GM19468 (cell line): ENCODE data around the gene LIPC.

ENCODE experiments used
- ATAC-seq: cut with Tn5 transposase; IDR thresholded peaks from one replicate; pipeline ENCODE4 v1.9.1; 2021; ENCODE audit warnings: mild to moderate bottlenecking, moderate library complexity, moderate number of reproducible peaks; ENCODE audit not compliant: unreplicated experiment; ENCODE audit errors: extremely low read depth

Gene LIPC

DNA sequence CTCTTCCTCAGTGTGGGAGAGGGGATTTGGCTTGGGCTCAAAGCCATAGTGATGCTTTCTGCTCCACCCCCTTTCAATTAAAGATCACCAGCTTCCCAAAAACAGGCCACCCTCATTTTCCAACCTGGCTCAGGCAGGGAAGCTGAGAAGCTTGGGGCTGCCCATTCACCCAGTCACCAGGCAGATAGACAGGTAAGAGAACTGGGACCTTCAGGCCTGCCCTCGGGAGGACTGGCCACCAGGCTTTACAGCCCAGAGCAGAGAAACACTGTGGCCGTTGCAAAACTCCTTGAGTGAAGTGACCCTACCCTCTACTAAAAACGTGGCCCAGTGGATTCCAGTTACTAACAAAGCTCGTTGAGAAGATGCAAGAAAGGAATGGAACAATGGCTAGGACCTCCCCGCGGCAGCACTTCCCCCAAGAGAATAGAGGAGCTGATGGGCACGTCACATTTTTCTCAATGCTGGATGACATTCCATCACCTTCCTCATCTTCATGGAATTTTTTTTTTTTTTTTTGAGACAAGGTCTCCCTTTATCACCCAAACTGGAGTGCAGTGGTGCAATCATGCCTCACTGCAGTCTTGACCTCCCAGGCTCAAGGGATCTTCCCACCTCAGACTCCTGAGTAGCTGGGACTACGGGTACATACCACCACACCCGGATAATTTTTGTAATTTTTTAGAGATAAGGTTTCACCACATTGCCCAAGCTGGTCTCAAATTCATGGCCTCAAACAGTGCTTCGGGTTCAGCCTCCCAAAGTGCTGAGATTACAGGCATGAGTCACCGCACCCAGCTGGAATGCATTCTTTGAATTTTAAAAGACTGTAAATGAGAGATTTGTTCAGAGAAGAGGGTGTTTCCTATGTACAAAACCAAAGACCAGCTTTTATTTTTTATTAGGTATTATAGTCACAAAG lies 37.9 kb downstream of the LIPC start:
- no peak for ATAC-seq

DNA sequence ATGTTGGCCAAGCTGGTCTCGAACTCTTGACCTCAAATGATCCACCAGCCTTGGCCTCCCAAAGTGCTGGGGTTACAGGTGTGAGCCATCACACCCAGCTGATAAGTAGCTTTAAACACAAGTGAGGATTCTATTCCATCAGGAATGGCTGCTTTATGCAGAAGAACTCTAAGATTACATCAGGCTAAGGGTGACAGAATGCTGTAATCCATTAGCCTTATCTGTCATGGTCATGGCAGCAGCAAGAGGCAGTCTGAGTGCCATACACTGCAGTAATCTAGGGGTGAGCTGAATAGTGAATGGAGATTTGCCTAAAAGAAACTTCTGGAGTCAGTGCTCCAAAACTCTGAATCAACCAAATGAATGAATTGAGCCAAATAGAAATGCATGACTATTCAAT lies 39.6 kb downstream of the LIPC start:
- ATAC-seq, result no peak

DNA sequence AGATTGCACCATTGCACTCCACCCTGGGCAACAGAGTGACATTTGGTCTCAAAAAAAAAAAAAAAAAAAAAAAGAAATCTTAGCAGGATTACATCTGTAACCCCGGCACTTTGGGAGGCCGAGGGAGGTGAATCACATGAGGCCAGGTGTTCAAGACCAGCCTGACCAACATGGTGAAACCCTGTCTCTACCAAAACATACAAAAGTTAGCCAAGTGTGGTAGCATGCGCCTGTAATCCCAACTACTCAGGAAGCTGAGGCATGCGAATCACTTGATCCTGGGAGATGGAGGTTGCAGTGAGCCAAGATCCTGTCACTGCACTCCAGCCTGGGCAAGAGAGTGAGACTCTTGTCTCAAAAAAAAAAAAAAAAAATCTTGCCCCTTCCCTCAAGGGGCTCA lies 40.4 kb downstream of the LIPC start:
- ATAC-seq, result no peak

DNA sequence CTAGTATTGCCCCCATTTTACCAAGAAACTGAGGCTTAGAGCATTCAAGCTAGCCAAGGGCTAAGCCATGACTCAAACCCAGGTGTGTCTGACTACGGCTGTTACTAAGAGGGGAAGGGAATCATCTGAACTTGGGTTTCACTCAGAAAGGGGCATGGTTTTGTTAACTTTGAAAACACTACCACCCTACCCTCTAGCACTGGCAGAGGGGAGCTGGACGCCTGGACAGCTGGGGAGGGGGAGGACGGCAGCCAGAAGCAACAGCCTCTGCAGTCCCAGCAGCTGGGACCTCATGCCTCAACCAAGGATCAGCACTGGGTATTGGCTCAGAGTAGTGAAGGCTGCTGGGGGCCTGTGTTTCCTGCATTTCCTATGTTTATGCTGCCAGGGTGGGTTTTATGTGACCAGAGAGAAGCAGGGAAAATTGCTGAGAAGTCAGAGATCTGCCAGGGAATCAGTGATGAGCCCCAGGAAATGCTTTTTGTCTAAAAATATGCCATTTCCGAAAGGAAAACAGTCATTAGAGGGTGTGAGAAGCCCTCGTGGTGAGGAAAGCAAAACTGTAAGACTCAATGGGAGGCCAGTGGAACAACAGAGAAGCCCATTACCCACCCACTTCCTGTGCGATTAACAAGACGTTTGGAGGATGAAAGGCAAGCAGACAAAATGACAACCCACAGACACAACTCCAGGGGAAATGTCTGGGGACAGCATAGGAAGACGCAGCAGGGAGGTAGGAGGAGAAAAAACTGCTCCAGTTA lies 41.2 kb downstream of the LIPC start:
- no peak for ATAC-seq

DNA sequence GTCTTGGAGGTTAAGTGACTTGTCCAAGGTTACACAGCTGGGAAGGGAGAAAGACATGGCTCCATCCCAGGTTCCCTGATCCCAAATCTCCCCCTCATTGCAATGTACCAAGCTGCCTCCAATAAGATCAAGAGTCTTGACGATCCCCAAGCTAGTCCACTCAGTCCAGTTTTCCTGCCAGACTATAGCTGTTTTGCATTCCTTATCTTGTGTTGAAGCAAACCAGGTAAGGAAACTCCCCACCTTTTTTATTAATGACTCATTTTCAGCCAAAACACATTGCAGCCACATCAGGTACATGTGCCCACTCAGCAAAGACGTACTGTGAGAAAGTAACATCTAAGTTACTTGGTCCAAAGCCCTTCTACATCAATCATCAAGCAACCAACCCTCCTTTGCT lies 41.9 kb downstream of the LIPC start:
- ATAC-seq, result no peak

DNA sequence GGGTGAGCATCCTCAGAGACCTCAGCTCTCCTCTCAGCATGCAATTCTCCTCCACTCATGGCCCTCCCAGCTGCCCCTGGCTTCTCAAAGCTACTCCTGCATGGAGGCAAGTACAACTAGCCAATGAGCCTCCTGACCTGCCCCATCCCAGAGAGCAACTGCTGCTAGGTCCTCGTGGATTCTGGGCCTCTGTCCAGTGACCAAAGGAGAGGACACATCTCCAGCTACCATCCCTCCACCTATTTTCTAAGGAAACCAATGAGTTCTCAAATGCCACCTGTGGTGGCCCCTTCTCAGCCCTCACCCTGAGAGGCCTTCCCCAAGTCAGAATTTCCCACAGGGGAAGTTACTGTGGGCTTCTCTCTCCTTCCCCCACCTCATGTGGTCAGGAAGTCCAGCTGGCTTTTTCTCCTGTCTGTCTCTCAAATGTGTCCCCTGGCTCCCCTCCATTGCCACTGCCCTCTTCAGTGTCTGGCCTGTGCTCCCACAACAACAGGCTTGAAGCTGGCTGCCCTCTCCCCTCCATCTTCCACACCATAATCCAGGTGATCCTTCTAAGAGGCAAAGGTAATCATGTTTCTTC lies 43.0 kb downstream of the LIPC start:
- ATAC-seq, result no peak

DNA sequence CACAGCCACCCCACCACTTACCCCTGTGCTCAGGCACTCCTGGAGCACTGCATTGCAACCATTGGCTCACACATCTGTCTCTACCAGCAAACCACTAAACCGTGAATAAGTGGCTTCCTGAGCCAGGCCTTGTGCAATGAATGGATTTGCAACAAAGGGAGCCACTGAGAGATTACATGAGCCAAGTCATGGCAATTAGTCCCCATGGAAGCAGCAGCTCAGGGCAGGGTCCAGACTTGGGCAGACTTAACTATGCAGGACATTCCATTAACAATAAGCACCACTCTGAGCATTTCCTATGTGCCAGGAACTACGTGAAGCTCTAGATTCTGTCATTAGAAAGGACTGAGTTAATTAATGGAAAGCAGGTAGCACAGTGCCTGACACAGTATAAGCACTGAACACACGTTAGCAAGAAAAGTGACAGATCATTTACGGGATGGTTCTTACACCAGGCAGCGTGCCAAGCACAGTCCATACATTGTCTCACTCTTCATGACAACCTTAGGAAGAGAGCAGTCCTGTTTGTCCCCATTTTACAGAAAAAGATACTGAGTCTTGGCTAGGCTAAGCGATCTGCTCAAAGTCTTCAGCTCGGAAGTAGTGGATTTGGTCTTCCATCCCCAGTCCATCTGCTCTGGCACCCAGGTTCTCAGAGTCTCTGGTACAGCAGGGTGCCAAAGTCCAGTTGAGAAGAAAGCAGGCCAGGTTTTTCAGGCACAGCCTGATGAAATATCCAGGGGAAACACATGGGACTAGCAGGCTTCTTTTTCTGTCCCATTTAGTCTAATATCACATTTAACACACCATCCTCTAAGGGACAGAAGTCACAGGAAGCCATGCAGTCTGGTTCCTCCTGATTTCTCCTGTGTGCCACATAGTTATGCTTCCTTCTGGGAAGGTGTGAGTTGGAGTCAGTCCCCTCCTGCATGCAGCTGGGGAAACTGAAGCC lies 44.1 kb downstream of the LIPC start:
- ATAC-seq, result no peak

DNA sequence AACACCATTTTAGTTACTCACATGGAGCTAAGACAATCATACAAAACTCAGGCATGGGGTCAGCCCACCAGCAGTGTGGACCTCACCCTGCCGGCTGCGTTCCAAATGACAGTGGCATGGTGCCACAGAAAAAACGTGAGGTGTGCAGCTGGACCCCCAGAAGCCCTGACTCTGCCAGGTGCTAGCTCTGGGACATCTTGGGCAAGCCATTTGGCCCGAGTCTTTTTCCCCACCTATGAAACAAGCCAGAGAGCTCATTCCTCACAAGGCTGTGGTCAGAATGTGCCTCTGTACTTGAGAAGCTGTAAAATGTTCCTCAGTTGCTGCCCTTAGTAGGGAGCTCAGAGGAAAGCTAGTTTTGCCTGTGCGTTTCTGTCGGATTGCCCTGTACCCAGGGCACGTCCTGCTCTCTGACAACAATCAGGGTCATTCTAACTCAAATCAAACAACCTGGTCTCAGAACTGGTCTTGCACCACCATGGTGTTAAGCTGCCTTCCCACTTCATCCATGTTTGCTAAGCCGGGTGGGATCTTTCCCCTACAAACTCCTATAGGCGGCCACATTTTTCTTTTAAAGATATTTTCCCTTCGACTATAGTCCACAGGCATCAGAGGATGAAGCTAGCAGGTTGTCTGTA lies 44.9 kb downstream of the LIPC start:
- no peak for ATAC-seq

DNA sequence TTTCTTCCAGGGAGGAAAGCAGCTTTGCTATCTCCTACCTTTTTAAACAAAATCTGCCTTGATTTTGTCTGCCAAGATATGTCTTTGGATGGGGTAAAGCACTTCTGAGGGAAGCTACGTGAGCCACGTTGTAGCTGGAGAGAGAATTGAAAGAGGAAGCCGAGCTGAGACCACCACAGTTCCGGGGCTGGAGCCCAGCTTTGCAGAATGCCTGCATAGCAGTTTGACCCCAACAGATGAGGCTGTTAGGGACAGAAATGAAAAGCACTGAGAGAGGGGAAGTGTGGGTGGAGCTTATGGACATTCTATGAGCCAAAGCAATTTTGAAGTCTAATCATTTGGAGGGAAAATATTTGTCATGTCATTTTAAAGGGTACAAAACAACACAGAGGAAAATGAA lies 45.4 kb downstream of the LIPC start:
- no peak for ATAC-seq

DNA sequence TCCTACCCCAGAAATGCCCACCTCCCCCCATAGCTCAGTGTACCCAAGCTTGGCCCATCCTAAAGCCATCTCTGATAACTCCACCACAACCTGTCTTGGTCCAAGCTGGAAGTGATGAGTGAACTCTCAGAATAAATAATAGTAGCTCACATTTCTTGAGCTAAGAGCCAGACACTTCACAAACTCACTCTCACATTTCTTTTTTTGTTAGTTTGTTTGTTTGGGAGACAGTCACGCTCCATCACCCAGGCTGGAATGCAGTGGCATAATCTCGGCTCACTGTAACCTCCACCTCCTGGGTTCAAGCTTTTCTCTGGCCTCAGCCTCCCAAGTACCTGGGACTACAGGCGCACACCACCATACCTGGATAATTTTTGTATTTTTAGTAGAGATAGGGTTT lies 46.2 kb downstream of the LIPC start:
- no peak for ATAC-seq

DNA sequence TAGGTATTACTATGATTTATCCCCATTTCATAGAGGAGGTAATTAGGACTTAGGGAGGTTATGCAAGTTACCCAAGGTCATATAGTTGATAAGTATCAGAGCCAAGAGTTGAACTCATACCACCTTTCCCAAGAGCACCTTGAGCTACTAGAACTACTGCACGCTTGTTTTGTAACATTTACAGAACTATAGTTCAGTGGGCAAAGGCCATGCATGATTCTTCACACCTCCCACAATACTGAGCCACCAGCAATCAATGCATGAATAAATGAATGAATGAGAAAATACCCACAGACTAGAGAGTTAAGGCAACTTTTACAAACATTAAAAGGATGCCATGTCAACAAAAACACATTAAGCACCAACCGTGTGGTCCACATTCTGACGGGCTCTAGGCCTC lies 46.8 kb downstream of the LIPC start:
- no peak for ATAC-seq

DNA sequence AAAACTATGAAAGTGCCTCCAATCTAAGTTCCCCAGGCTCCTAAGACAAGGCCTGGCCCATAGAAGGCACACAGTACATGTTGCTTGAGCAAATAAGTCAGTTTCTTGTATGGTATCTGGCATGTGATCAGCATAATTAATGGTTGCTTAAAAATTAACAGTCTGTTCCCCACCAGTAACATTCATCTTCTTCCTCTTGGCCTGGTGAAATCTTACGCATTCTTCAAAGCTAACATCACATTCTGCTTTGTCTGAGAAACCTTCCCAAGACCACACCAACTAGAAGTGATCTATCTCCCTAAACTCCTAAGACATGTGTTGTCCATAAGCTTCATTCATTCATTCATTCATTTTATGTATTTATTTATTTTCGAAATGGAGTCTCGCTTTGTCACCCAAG lies 48.1 kb downstream of the LIPC start:
- ATAC-seq, result no peak

DNA sequence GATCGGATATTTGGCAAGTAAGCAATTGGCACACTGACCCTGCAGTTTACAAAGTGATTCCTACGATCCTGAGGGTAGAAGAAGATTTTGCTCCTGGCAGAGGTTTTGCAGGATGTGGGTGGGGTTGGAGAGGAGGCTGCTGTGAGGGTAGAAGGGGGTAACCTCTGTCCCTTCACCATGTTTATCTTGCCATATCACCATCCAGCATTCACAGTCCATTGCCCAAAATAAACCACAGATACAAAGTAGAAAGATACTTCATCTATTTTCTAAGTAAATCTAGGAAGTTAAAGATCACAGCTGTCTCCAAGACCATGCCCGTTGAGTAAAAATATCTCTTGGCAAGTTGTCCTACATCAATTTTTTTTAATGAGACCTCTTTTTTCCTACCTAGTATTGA lies 51.6 kb downstream of the LIPC start:
- no peak for ATAC-seq

DNA sequence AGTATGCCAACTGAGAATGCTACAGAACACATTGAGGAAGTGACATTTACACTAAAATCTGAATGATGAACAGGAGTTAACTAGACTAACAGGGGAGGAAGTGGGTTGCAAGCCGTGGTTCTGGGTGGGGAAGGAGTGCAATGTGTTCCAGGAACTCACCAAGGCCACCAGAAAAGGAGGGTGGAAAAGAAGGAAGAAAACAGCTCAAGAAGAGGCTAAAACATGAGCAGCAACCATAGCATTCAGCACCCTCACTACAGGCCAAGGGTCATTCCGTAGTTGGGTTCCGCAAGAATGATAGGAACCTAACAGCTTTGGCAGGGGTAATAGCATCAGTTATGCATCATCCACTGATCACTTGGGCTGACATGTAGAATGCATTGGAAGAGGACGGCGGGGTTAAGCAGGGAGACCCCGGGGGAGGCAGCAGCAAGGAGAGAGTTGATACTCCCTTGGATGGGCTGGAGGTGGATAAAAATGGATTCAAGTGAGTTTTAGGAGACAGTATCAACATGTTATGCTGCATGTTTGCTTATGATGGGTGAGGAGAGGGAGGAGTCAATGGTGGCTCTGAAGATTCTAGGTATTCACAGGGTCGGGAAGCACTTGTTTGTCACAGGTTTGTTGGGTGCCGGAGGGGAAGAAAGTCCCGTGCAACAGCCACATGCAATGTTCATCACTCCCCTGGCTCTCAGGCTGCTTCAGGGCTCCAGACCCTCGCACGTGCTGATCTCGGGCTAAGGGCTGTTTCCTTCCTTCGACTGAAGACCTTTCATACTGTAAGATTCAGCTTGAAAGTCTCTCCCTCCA lies 53.2 kb downstream of the LIPC start:
- no peak for ATAC-seq

DNA sequence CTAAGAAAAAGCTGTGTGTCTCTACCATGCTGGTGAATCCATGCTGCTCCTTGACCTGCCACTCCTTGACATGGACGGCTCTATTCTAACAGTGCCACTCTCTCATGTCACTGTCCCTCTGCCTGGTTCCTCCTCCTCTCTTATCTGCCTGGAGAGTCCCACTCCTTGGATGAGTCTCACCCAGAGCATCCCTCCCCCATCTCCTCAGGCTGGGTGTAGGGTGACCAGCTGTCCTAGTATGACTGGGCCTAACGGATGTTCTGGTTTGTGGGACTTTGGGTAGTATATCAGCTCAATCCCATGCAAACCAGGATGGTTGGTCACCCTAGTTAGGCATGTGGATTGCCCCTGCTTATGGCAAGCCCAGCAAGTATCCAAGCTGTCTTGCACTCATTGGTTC lies 54.3 kb downstream of the LIPC start:
- ATAC-seq, result no peak

DNA sequence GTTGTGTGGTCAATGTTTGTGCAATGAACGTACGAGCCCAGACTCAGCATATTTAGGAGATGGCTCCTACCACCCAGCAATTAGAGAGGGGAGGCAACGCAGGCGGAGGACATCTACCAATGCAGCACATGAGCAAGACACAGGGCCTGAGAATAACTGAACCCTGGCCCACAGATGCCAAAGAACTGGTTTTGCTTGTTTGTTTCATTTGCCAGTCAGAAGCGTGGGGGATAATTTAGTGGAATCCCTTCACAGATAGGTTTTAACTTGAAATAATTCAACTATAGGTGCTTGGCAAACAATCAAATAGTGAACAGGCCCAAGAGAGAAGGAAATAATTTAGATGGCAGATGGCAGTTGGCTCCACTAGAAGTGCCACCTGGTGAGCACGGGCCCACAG lies 54.8 kb downstream of the LIPC start:
- no peak for ATAC-seq

DNA sequence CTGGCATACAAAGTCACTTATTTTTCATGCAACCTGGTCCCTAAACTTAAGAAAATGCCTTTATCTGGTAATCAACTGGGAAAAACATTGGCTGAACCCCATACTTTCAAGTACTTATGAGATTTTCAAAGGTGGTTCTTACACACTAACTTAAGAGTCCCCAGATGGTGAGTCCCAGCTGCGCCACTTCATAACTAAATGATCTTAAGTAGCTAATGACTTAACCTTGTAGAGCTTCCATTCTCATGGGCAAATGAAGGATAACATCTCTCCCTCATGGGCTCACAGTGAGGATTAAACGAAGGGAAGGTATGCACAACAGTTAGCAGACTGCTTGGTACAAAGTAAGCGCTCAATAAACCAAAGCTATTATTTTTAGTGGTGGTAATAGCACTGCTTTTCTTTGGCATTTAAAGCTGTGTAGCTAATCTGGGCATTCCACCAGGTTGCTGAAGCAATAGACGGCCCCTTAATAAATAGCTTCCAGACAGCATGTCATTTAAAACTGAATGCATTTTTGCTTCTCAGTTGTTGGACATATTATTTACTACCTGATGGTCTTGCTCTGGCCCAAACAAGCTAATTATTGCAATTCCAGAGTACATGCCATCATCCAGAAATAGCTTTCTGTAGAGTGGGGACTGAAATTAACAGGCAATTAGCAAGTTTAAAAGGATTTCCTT lies 55.4 kb downstream of the LIPC start:
- ATAC-seq, result no peak

DNA sequence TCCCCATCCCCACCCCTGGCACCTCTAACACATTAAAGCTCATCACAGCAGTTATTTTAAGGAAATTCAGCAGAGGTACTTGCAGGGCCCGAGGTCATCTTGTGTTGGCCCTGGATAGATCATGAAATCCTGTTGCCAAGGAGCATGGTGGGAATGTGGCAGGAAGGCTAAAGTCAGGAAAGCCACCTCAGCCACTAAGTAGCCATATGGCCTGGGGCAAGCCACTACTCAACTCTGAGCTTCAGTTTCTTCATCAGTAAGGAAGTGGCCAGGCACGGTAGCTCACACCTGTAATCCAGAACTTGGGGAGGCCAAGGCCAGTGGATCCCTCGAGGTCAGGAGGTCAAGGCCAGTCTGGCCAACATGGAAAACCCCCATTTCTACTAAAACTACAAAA lies 55.9 kb downstream of the LIPC start:
- no peak for ATAC-seq
